ENCODE results near the gene RHNO1.
"Not testable (repeated sequence)": the region's sequence is repeated elsewhere in the genome, so short reads cannot be mapped to it uniquely, and the experiment has no call there.

Gene RHNO1

GRCh38 chr12:2858944-2859421, 18.0 kb upstream of the RHNO1 start:
- DNase-seq = no peak

- DNase-seq = no peak
Measured at GRCh38 chr12:2860170-2860569, 16.9 kb upstream of the RHNO1 start.

- no peak for DNase-seq
Measured at GRCh38 chr12:2862876-2863275, 14.1 kb upstream of the RHNO1 start.

- DNase-seq = not testable (repeated sequence)
Measured at GRCh38 chr12:2863402-2863801, 13.6 kb upstream of the RHNO1 start.

- DNase-seq = no peak
Measured at GRCh38 chr12:2864198-2864597, 12.8 kb upstream of the RHNO1 start.

GRCh38 chr12:2868986-2869632, 7.9 kb upstream of the RHNO1 start:
- not testable (repeated sequence) for DNase-seq

GRCh38 chr12:2876431-2877046, 484 bp upstream of the RHNO1 start:
- DNase-seq = peak; percentile 40

- DNase-seq = no peak
Measured at GRCh38 chr12:2877953-2878732, 1.1 kb downstream of the RHNO1 start.

- DNase-seq = no peak
Measured at GRCh38 chr12:2879853-2880252, 2.8 kb downstream of the RHNO1 start.

- DNase-seq = no peak
Measured at GRCh38 chr12:2884810-2885209, 7.8 kb downstream of the RHNO1 start.

- no peak for DNase-seq
Measured at GRCh38 chr12:2886768-2887450, 9.9 kb downstream of the RHNO1 start.

GRCh38 chr12:2890001-2890387, 13.0 kb downstream of the RHNO1 start:
- no peak for DNase-seq

GRCh38 chr12:2890388-2891239, 13.6 kb downstream of the RHNO1 start, which contains the start of gene TULP3:
TULP3 (plus strand) TSS chr12:2890891; CDS start chr12:2890948, 57 bp downstream.
- DNase-seq = peak; percentile 98

- DNase-seq = peak; percentile 57
Measured at GRCh38 chr12:2891240-2892053, 14.4 kb downstream of the RHNO1 start.

- no peak for DNase-seq
Measured at GRCh38 chr12:2892246-2892645, 15.2 kb downstream of the RHNO1 start.

- DNase-seq = no peak
Measured at GRCh38 chr12:2893007-2893406, 16.0 kb downstream of the RHNO1 start.

GRCh38 chr12:2895051-2895451, 18.0 kb downstream of the RHNO1 start:
- no peak for DNase-seq

GRCh38 chr12:2895511-2895910, 18.5 kb downstream of the RHNO1 start:
- DNase-seq = no peak

GRCh38 chr12:2897418-2897817, 20.4 kb downstream of the RHNO1 start:
- no peak for DNase-seq

- no peak for DNase-seq
Measured at GRCh38 chr12:2900642-2901041, 23.6 kb downstream of the RHNO1 start.

GRCh38 chr12:2902272-2902880, 25.4 kb downstream of the RHNO1 start:
- no peak for DNase-seq

Data from RPMI8226 (cell line).